KMS-11 (cell line): ENCODE results near the gene BACH1.

Source experiments
- H2AFZ ChIP-seq: fragments of 200-600 bp; sonication (generic); 2 replicates; pipeline ENCODE4 v1.6.1; 2016; ENCODE audit warnings: antibody characterized with exemption, mixed run types, low read depth
- H3K27ac ChIP-seq: fragments of 200-600 bp; sonication (generic); 2 replicates; pipeline ENCODE4 v1.6.1; 2016; ENCODE audit warnings: mild to moderate bottlenecking, mixed run types
- H3K27me3 ChIP-seq: fragments of 200-600 bp; sonication (generic); 2 replicates; pipeline ENCODE4 v1.6.1; 2017; ENCODE audit warnings: mild to moderate bottlenecking, low read depth, mixed run types, moderate library complexity; ENCODE audit not compliant: insufficient read depth
- H3K36me3 ChIP-seq: fragments of 200-600 bp; sonication (generic); 2 replicates; pipeline ENCODE4 v1.6.1; 2017; ENCODE audit warnings: mild to moderate bottlenecking, mixed run types; ENCODE audit not compliant: insufficient read depth
- H3K4me1 ChIP-seq: fragments of 200-600 bp; sonication (generic); 2 replicates; pipeline ENCODE4 v1.6.1; 2016; ENCODE audit warnings: mild to moderate bottlenecking, low read depth, mixed run types; ENCODE audit not compliant: poor library complexity, severe bottlenecking
- H3K4me2 ChIP-seq: fragments of 200-600 bp; sonication (generic); 2 replicates; pipeline ENCODE4 v1.7.0; 2016; ENCODE audit warnings: mild to moderate bottlenecking, mixed run types
- H3K4me3 ChIP-seq: fragments of 200-600 bp; sonication (generic); IDR thresholded peaks from 2 replicates; pipeline ENCODE4 v1.6.1; 2017; ENCODE audit warnings: low read depth, low read length, mixed read lengths; ENCODE audit not compliant: insufficient read depth
- H3K79me2 ChIP-seq: fragments of 200-600 bp; sonication (generic); 2 replicates; pipeline ENCODE4 v1.6.1; 2016; ENCODE audit warnings: low read depth, mixed run types; ENCODE audit not compliant: insufficient read depth
- H3K9ac ChIP-seq: fragments of 200-600 bp; sonication (generic); 2 replicates; pipeline ENCODE4 v1.6.1; 2016; ENCODE audit warnings: mild to moderate bottlenecking, mixed run types
- H4K20me1 ChIP-seq: fragments of 200-600 bp; sonication (generic); 2 replicates; pipeline ENCODE4 v1.6.1; 2016; ENCODE audit warnings: mild to moderate bottlenecking, mixed run types; ENCODE audit not compliant: insufficient read depth
- CTCF ChIP-seq: fragments of 200-600 bp; sonication (generic); conservative IDR thresholded peaks from 2 replicates; pipeline ENCODE4 v1.6.1; 2017; ENCODE audit warnings: low read depth, mild to moderate bottlenecking, antibody characterized with exemption, low read length, moderate library complexity, mixed read lengths

Gene BACH1

DNA sequence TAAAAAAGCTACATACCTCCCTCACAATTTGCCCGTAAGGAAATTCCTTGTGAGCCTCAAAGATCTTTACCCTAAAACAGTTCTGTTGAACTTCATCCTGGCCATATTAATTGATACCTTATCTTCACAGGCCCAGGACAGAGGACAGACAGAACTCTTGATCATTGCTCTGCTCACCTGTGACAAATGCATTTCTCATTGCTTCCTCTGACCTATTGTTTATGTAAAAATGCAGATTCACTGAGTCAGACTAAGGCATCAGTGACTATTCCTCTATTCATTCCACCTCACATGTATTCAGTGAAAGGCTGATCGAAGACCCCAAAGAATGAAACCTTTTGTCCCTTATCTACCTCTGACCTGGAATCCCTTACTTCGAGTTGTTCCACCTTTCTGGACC lies 61.0 kb downstream of the BACH1 start:
- Histone ChIP-seq H2AFZ (no peak overlapping the region), H3K4me1 (no peaks in the 10 kb centered on the region), H3K27ac (no peak overlapping the region), H3K79me2 (no peaks in the 10 kb centered on the region), H4K20me1 (no peaks in the 10 kb centered on the region), H3K4me2 (no peak overlapping the region), H3K9ac (no peak overlapping the region), H3K4me3 (no peak overlapping the region), H3K27me3 (no peaks in the 10 kb centered on the region), H3K36me3 (no peaks in the 10 kb centered on the region)
- TF ChIP-seq CTCF, result no peak

DNA sequence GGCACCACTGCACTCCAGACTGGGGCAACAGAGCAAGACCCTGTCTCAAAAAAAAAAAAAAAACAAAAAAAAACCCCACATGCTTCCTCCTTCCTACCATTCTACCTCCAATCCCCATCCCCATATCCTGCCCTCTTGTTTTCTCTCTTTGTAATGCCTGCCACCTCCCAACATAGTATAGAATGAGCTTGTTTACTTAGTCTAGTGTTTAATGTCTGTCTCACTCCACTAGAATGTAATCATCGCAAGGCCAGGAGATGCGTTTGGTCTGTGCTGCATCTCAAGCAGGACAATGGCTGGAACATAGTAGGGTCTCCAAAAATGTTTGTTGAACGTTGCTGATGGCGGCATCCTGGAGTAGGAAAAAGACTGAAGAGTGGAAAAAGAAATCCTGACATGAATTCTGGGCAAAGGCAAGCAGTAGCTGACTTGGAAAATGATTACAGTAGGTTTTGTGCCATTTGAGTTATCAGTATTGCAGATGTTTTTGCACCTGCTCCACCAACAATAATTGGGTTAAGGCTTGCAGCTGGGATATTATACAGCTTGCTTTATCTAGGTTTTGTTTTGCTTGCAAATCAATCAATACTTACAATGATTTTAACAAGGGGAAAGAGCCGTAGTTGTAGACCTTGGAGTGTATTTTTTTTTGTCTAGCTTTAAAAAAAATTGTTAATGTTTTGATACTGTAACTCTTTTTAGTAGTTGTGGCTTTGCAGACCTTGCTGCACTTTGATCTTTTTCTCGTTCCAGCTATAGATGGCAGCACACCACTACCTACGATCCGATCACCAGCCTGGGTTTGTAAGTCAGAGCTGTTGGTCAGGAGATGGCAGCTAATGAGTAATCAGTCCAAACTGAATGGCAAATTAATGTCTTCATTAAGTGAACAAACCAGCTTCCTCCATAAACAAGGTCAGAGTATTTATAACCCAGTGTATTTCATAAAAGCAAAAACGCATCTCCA lies 62.4 kb downstream of the BACH1 start:
- Histone ChIP-seq H2AFZ (no peak overlapping the region), H3K4me1 (no peaks in the 10 kb centered on the region), H3K79me2 (no peaks in the 10 kb centered on the region), H3K4me3 (no peak overlapping the region), H3K27me3 (no peaks in the 10 kb centered on the region), H3K27ac (no peak overlapping the region), H4K20me1 (no peaks in the 10 kb centered on the region), H3K9ac (no peak overlapping the region), H3K4me2 (no peak overlapping the region), H3K36me3 (no peaks in the 10 kb centered on the region)
- no peak for TF ChIP-seq CTCF

DNA sequence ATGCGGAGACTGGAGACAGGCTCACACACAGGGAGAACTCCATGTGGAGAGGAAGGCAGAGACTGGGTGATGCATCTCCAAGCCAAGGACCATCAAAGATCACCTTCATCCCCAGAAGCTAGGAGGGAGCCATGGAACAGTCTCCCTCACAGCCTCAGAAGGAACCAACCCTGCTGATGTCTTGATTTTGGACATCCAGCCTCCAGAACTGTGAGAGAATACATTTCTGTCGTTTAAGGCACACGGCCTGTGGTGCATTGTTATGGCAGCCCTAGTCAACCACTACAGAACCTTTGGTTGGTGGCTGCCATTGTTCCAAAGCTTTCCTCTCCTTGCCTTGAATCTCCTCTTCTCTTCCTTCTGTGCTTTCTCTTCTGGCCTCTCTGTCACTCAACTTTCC lies 64.0 kb downstream of the BACH1 start:
- H4K20me1 ChIP-seq, result no peaks in the 10 kb centered on the region
- H3K4me2 ChIP-seq, result no peak overlapping the region
- no peak overlapping the region for H3K9ac ChIP-seq
- no peak overlapping the region for H3K4me3 ChIP-seq
- no peaks in the 10 kb centered on the region for H3K36me3 ChIP-seq
- TF ChIP-seq CTCF, result no peak
- H2AFZ ChIP-seq, result no peak overlapping the region
- no peaks in the 10 kb centered on the region for H3K27me3 ChIP-seq
- H3K79me2 ChIP-seq, result no peaks in the 10 kb centered on the region
- no peak overlapping the region for H3K27ac ChIP-seq
- no peaks in the 10 kb centered on the region for H3K4me1 ChIP-seq

DNA sequence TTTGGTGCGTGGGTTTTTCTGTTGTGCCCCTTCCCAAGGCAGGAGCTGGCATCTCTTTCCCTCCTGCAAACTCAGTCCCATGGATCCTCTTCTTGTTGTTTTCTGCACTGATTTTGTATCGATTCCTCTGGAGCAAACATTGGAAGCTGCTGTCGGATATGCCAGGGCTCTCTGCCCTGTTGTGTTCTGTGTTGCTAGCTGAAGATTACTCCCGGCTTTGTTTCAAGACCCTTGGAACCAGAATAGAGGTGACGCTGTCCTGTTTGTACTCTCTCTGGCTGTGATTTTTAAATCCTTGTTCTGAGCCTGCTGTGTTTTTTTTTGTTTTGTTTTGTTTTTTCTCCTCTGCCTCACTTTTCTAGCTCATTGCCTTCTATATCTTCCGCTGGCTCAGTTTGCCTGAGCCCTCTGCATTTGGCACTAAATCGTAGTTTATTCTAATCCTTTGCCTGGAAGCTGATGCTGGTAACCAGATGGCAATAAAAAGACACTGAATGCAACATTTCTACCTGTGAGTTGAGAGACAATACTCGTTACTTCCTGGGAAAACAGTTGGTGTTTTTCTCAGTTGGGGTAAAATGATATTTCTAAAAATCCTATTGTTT lies 67.0 kb downstream of the BACH1 start:
- H3K4me1 ChIP-seq, result no peaks in the 10 kb centered on the region
- H3K4me2 ChIP-seq, result no peak overlapping the region
- no peak overlapping the region for H3K4me3 ChIP-seq
- TF ChIP-seq CTCF, result no peak
- H3K27ac ChIP-seq, result no peak overlapping the region
- H2AFZ ChIP-seq, result no peak overlapping the region
- H3K79me2 ChIP-seq, result no peaks in the 10 kb centered on the region
- H3K27me3 ChIP-seq, result no peaks in the 10 kb centered on the region
- no peaks in the 10 kb centered on the region for H4K20me1 ChIP-seq
- H3K36me3 ChIP-seq, result no peaks in the 10 kb centered on the region
- H3K9ac ChIP-seq, result no peak overlapping the region
